Nephron (organoid): Measurements from ENCODE around the gene TESPA1.

Experiments used
- H3K27ac Mint-ChIP-seq, 3 experiments: 2 replicates each; pipeline ENCODE4 v1.8.0; 2020; ENCODE audit warnings: mixed read lengths in 3 of 3, mild to moderate bottlenecking in 2 of 3, moderate library complexity in 1 of 3
- H3K27me3 Mint-ChIP-seq: 2 replicates; pipeline ENCODE4 v1.8.0; 2021; ENCODE audit warnings: low read depth, mild to moderate bottlenecking, moderate library complexity, mixed read lengths
- H3K36me3 Mint-ChIP-seq: 2 replicates; pipeline ENCODE4 v1.8.0; 2020; ENCODE audit warnings: low read depth, mixed read lengths
- H3K4me1 Mint-ChIP-seq: 2 replicates; pipeline ENCODE4 v1.8.0; 2020; ENCODE audit warnings: mixed read lengths
- H3K4me3 Mint-ChIP-seq, 3 experiments: 2 replicates each; pipeline ENCODE4 v1.8.0; 2020; ENCODE audit warnings: mild to moderate bottlenecking in 3 of 3, mixed read lengths in 3 of 3, moderate library complexity in 2 of 3
- H3K9me3 Mint-ChIP-seq: 2 replicates; pipeline ENCODE4 v1.8.0; 2020; ENCODE audit warnings: mixed read lengths
- CTCF ChIP-seq, 3 experiments: fragments of 200-600 bp; sonication (generic); IDR thresholded peaks; one replicate each; pipeline ENCODE4 v1.5.0; 2021; ENCODE audit warnings: antibody characterized with exemption in 3 of 3; ENCODE audit not compliant: unreplicated experiment in 3 of 3

The TESPA1 gene

GRCh38 chr12:54970741-54971140, 13.8 kb downstream of the TESPA1 start:
- no peak overlapping the region for H3K4me3 Mint-ChIP-seq
- H3K4me1 Mint-ChIP-seq, result peaks cover 28% of the 10 kb centered on the region
- H3K9me3 Mint-ChIP-seq, result no peaks in the 10 kb centered on the region
- no peaks in the 10 kb centered on the region for H3K36me3 Mint-ChIP-seq
- H3K27me3 Mint-ChIP-seq, result no peaks in the 10 kb centered on the region
- H3K27ac Mint-ChIP-seq, result no peak overlapping the region
- TF ChIP-seq CTCF (IDR thresholded peaks at IDR 0.05; ENCODE audit: unreplicated experiment in 3 of 3), result no peak

- no peak overlapping the region for H3K27ac Mint-ChIP-seq
- H3K27me3 Mint-ChIP-seq, result no peaks in the 10 kb centered on the region
- TF ChIP-seq CTCF (IDR thresholded peaks at IDR 0.05; ENCODE audit: unreplicated experiment in 3 of 3), result no peak
- no peaks in the 10 kb centered on the region for H3K9me3 Mint-ChIP-seq
- H3K36me3 Mint-ChIP-seq, result no peaks in the 10 kb centered on the region
- peaks cover 24% of the 10 kb centered on the region for H3K4me1 Mint-ChIP-seq
- H3K4me3 Mint-ChIP-seq, result no peak overlapping the region
These were observed 16.3 kb downstream of the TESPA1 start for GRCh38 chr12:54968181-54968730.

- Mint-ChIP-seq H3K27ac (no peak overlapping the region), H3K4me1 (peaks cover 21% of the 10 kb centered on the region), H3K36me3 (no peaks in the 10 kb centered on the region), H3K27me3 (no peaks in the 10 kb centered on the region), H3K4me3 (no peak overlapping the region), H3K9me3 (no peaks in the 10 kb centered on the region)
- no peak for TF ChIP-seq CTCF (IDR thresholded peaks at IDR 0.05; ENCODE audit: unreplicated experiment in 3 of 3)
These were observed 17.1 kb downstream of the TESPA1 start for GRCh38 chr12:54967461-54967860.

GRCh38 chr12:54961190-54961589, 23.4 kb downstream of the TESPA1 start:
- Mint-ChIP-seq H3K27ac (no peak overlapping the region), H3K4me1 (peaks cover under 1% of the 10 kb centered on the region), H3K4me3 (no peak overlapping the region), H3K27me3 (peaks cover 4% of the 10 kb centered on the region), H3K36me3 (no peaks in the 10 kb centered on the region), H3K9me3 (no peaks in the 10 kb centered on the region)
- no peak for TF ChIP-seq CTCF (IDR thresholded peaks at IDR 0.05; ENCODE audit: unreplicated experiment in 3 of 3)

GRCh38 chr12:54959291-54960018, 25.1 kb downstream of the TESPA1 start:
- H3K9me3 Mint-ChIP-seq, result no peaks in the 10 kb centered on the region
- H3K36me3 Mint-ChIP-seq, result no peaks in the 10 kb centered on the region
- no peak for TF ChIP-seq CTCF (IDR thresholded peaks at IDR 0.05; ENCODE audit: unreplicated experiment in 3 of 3)
- H3K4me3 Mint-ChIP-seq, result no peak overlapping the region
- H3K27me3 Mint-ChIP-seq, result peaks cover 4% of the 10 kb centered on the region
- H3K4me1 Mint-ChIP-seq, result no peaks in the 10 kb centered on the region
- no peak overlapping the region for H3K27ac Mint-ChIP-seq
